H1 (cell line): Measurements from ENCODE around the gene DEAF1. TPM values are rescaled to one million over a fixed set of nuclear protein-coding genes. Genes with fewer than 3 reads are reported as not detected.

Experiments used
- CTCF ChIA-PET: fragments of 300-600 bp; sonication (Branson Sonifier 250); formaldehyde crosslinking; loops from one replicate; lab custom pipeline; 2021; ENCODE audit not compliant: partially characterized antibody; lab: Charles Lee
- POLR2A ChIA-PET: fragments of 300-600 bp; sonication (Branson Sonifier 250); formaldehyde crosslinking; loops from one replicate; lab custom pipeline; 2021; ENCODE audit warnings: inconsistent platforms; ENCODE audit not compliant: partially characterized antibody; lab: Charles Lee
- DNase-seq, 2 experiments: peaks; one replicate each; pipeline versions ENCODE4 v3.0.0 to v3.0.0-alpha.2; 2010 to 2022; ENCODE audit warnings: low spot score in 2 of 2, low read depth in 1 of 2, mixed read lengths in 1 of 2
- FAIRE-seq: peaks from 2 replicates; lab custom pipeline; 2011; peaks lifted over from hg19 to GRCh38; lab: Jason Lieb, UNC
- H2AFZ ChIP-seq: 2 replicates; pipeline ENCODE4 v1.8.1; 2012; ENCODE audit warnings: low read length, inconsistent platforms
- H2AK5ac ChIP-seq: 2 replicates; pipeline ENCODE4 v1.6.1; 2013; ENCODE audit warnings: low read depth, low read length
- H2BK120ac ChIP-seq: replicated peaks from 2 replicates; pipeline ENCODE3; 2013; ENCODE audit warnings: low read depth, low read length, inconsistent platforms
- H2BK12ac ChIP-seq: 2 replicates; pipeline ENCODE4 v1.6.1; 2013; ENCODE audit warnings: low read depth, low read length
- H2BK15ac ChIP-seq: 2 replicates; pipeline ENCODE4 v1.6.1; 2013; ENCODE audit warnings: low read length
- H2BK20ac ChIP-seq: 2 replicates; pipeline ENCODE4 v1.6.1; 2013; ENCODE audit warnings: low read length
- H2BK5ac ChIP-seq: 2 replicates; pipeline ENCODE4 v1.6.1; 2013; ENCODE audit warnings: low read depth, low read length
- H3K14ac ChIP-seq: 2 replicates; pipeline ENCODE4 v1.6.1; 2013; ENCODE audit warnings: inconsistent platforms; ENCODE audit not compliant: insufficient read length
- H3K18ac ChIP-seq: 2 replicates; pipeline ENCODE4 v1.6.1; 2013; ENCODE audit warnings: low read length; ENCODE audit errors: extremely low read depth
- H3K23ac ChIP-seq: 2 replicates; pipeline ENCODE4 v1.6.1; 2013; ENCODE audit warnings: inconsistent platforms; ENCODE audit not compliant: insufficient read length
- H3K23me2 ChIP-seq: 2 replicates; pipeline ENCODE4 v1.6.1; 2013; ENCODE audit warnings: low read depth, low read length
- H3K27ac ChIP-seq: 2 replicates; pipeline ENCODE4 v1.6.1; 2011; ENCODE audit warnings: low read depth, low read length, inconsistent platforms
- H3K27me3 ChIP-seq, 4 experiments: replicated peaks in 1 of 4; 1 replicate in 1 of 4; 2 replicates in 3 of 4; pipeline versions ENCODE4 v1.6.1 to v1.8.1; 2011 to 2013; ENCODE audit warnings: low read length in 3 of 4, mild to moderate bottlenecking in 3 of 4, inconsistent platforms in 2 of 4, mixed read lengths in 2 of 4, moderate library complexity in 1 of 4; ENCODE audit not compliant: control insufficient read depth in 3 of 4, insufficient read depth in 3 of 4; ENCODE audit errors: extremely low read depth in 1 of 4
- H3K36me3 ChIP-seq, 4 experiments: 2 replicates each; pipeline versions ENCODE4 v1.6.1 to v1.8.1; 2011 to 2013; ENCODE audit warnings: mild to moderate bottlenecking in 4 of 4, low read length in 3 of 4, moderate library complexity in 2 of 4, control low read depth in 1 of 4, inconsistent platforms in 1 of 4; ENCODE audit not compliant: insufficient read depth in 4 of 4, control insufficient read depth in 2 of 4
- H3K4ac ChIP-seq: replicated peaks from 2 replicates; pipeline ENCODE3; 2013; ENCODE audit warnings: low read length, low read depth, mixed read lengths, inconsistent platforms; ENCODE audit not compliant: insufficient read length
- H3K4me1 ChIP-seq, 4 experiments: replicated peaks in 1 of 4; 1 replicate in 1 of 4; 2 replicates in 3 of 4; pipeline versions ENCODE4 v1.6.1 to v1.8.1; 2011 to 2013; ENCODE audit warnings: low read length in 3 of 4, inconsistent platforms in 2 of 4, mixed read lengths in 1 of 4; ENCODE audit not compliant: insufficient read depth in 4 of 4, control insufficient read depth in 3 of 4
- H3K4me2 ChIP-seq, 2 experiments: 2 replicates each; pipeline versions ENCODE4 v1.6.1 to v1.8.1; 2011 to 2013; ENCODE audit warnings: low read depth in 2 of 2, low read length in 2 of 2, control low read depth in 1 of 2, inconsistent platforms in 1 of 2, mild to moderate bottlenecking in 1 of 2; ENCODE audit not compliant: insufficient read depth in 1 of 2
- H3K4me3 ChIP-seq, 4 experiments: fragments of 200-600, 300-600 bp in 1 of 4; sonication (generic), shearing (Covaris generic), sonication (Bioruptor Twin) in 1 of 4; 2 replicates each; pipeline versions ENCODE4 v1.5.1 to v1.8.1; 2011 to 2016; ENCODE audit warnings: low read length in 4 of 4, low read depth in 3 of 4, control low read depth in 2 of 4, inconsistent platforms in 2 of 4, mild to moderate bottlenecking in 2 of 4, mixed read lengths in 1 of 4, moderate library complexity in 1 of 4; ENCODE audit not compliant: insufficient read depth in 2 of 4; ENCODE audit errors: extremely low read depth in 1 of 4
- H3K56ac ChIP-seq: replicated peaks from 2 replicates; pipeline ENCODE3; 2013; ENCODE audit warnings: low read depth, mild to moderate bottlenecking, mixed read lengths, low read length, inconsistent platforms; ENCODE audit not compliant: insufficient read length
- H3K79me1 ChIP-seq: 2 replicates; pipeline ENCODE4 v1.6.1; 2013; ENCODE audit warnings: low read depth, low read length, control low read depth
- H3K79me2 ChIP-seq, 2 experiments: 2 replicates each; pipeline versions ENCODE4 v1.6.1 to v1.8.1; 2012 to 2013; ENCODE audit warnings: low read length in 2 of 2, mild to moderate bottlenecking in 2 of 2, inconsistent platforms in 1 of 2; ENCODE audit not compliant: insufficient read depth in 2 of 2, control insufficient read depth in 1 of 2
- H3K9ac ChIP-seq, 4 experiments: replicated peaks in 1 of 4; 1 replicate in 1 of 4; 2 replicates in 3 of 4; pipeline versions ENCODE4 v1.6.1 to v1.8.1; 2011 to 2013; ENCODE audit warnings: low read depth in 3 of 4, low read length in 3 of 4, control low read depth in 2 of 4, mild to moderate bottlenecking in 2 of 4, moderate library complexity in 2 of 4, inconsistent platforms in 1 of 4; ENCODE audit errors: extremely low read depth in 1 of 4
- H3K9me3 ChIP-seq, 2 experiments: 2 replicates each; pipeline versions ENCODE4 v1.6.1 to v1.8.1; 2012 to 2013; ENCODE audit warnings: mild to moderate bottlenecking in 2 of 2, moderate library complexity in 2 of 2, control low read depth in 1 of 2, inconsistent platforms in 1 of 2, low read depth in 1 of 2, low read length in 1 of 2, mixed read lengths in 1 of 2; ENCODE audit not compliant: insufficient read depth in 2 of 2
- H4K20me1 ChIP-seq, 2 experiments: replicated peaks in 1 of 2; 2 replicates each; pipeline versions ENCODE3 to v1.8.1; 2011 to 2013; ENCODE audit warnings: inconsistent platforms in 2 of 2, low read length in 2 of 2, mild to moderate bottlenecking in 1 of 2; ENCODE audit not compliant: insufficient read depth in 2 of 2, control insufficient read depth in 1 of 2
- H4K5ac ChIP-seq: 2 replicates; pipeline ENCODE4 v1.6.1; 2013; ENCODE audit warnings: low read length, low read depth, mixed read lengths, inconsistent platforms; ENCODE audit not compliant: insufficient read length
- H4K8ac ChIP-seq: 2 replicates; pipeline ENCODE4 v1.8.0; 2013; ENCODE audit warnings: mild to moderate bottlenecking, moderate library complexity, low read length, inconsistent platforms; ENCODE audit not compliant: insufficient read depth; ENCODE audit errors: extremely low read depth
- H4K91ac ChIP-seq: replicated peaks from 2 replicates; pipeline ENCODE3; 2013; ENCODE audit warnings: low read length, mixed read lengths, inconsistent platforms; ENCODE audit not compliant: insufficient read length
- ATF3 ChIP-seq: IDR thresholded peaks from 2 replicates; pipeline ENCODE4 v1.6.1; 2011; ENCODE audit warnings: low read depth, mild to moderate bottlenecking, low read length; ENCODE audit not compliant: insufficient read depth
- BACH1 ChIP-seq: IDR thresholded peaks from 2 replicates; pipeline ENCODE4 v1.6.1; 2012; ENCODE audit warnings: low read length, improper control_type of control experiment
- BRCA1 ChIP-seq: IDR thresholded peaks from 2 replicates; pipeline ENCODE4 v1.6.1; 2012; ENCODE audit warnings: low read depth, low read length, improper control_type of control experiment
- SIRT6 ChIP-seq: IDR thresholded peaks from one replicate; pipeline ENCODE4 v1.7.1; 2012; ENCODE audit warnings: low read length, inconsistent platforms
- WGBS, 2 experiments: shearing (Covaris generic) in 1 of 2; methylation state at CpG; one replicate each; pipeline versions ENCODE4 v1.1.6 to v1.1.7; 2013 to 2015; ENCODE audit warnings: low lambda C conversion rate in 2 of 2, mixed read lengths in 2 of 2, inconsistent platforms in 1 of 2, low coverage in 1 of 2, missing lambda C conversion rate in 1 of 2; ENCODE audit not compliant: insufficient replicate concordance in 2 of 2, insufficient coverage in 1 of 2, insufficient read length in 1 of 2; ENCODE audit errors: extremely low coverage in 1 of 2, missing lambda C conversion rate in 1 of 2; 5-methylcytosine and 5-hydroxymethylcytosine counted together
- polyA plus RNA-seq, 7 experiments: library from polyadenylated mRNA; depleted of rRNA in 3 of 7; stranded (reverse) in 5 of 7; unstranded in 2 of 7; fragments of >200 nt in 5 of 7; fragments of 200-250 nt in 2 of 7; gene quantifications; 1 replicate in 5 of 7; 2 replicates in 1 of 7; 4 replicates in 1 of 7; pipeline versions ENCODE4 v1.2.1 to v1.2.3, GENCODE V29; 2011 to 2013; ENCODE audit warnings: missing spikeins in 2 of 7, mixed read lengths in 2 of 7
- total RNA-seq: library from RNA; stranded (reverse); fragmentation: NEBNext Ultra II Directional; extraction: Animal tissue kit (Norgen Biotek cat#: 25700); gene quantifications from 2 replicates; pipeline ENCODE4 v1.2.1, GENCODE V29; 2021

Gene DEAF1
- total and polyA plus RNA-seq, 2 of the 8 experiments (the other 6 are each of a cell fraction or from before 2014, with no cell fraction given): 47.3 to 58.4 TPM

- H3K18ac ChIP-seq: no peak within 1 kb of the TSS; the same call in 1 of the 2 replicates
- H3K27me3 ChIP-seq: peaks cover 3 to 14% (median 10%) of the 10 kb centered on the region in 4 experiments; a peak in 6 of 7 replicates
- ChIA-PET CTCF (interaction anchor here (0.8 to 1.5 kb wide), 3 partner anchors 29 to 36 kb away, joined by 3 read pairs; no protein-coding TSS in a partner anchor), POLR2A (interaction anchor here (0.8 to 2.5 kb wide), 8 partner anchors 9 to 233 kb away, joined by 3 to 8 read pairs (median 6); partner anchors contain the start of genes DRD4, IRF7 and LRRC56)
- H3K23ac ChIP-seq: no peak within 1 kb of the TSS
- DNase-seq (no peak), FAIRE-seq (no peak)
- no peaks in the 10 kb centered on the region for H3K36me3 ChIP-seq
- TF ChIP-seq SIRT6: no peak
- no peak for TF ChIP-seq BRCA1
- TF ChIP-seq BACH1: no peak
- TF ChIP-seq ATF3: no peak
- no peak within 1 kb of the TSS for H3K56ac ChIP-seq
- no peak within 1 kb of the TSS for H2BK20ac ChIP-seq
- no peak within 1 kb of the TSS for H4K5ac ChIP-seq
- no peaks in the 10 kb centered on the region for H3K79me1 ChIP-seq
- no peak within 1 kb of the TSS for H3K27ac ChIP-seq
- H3K14ac ChIP-seq: no peak within 1 kb of the TSS
- H2BK120ac ChIP-seq: no peak within 1 kb of the TSS
- peak within 1 kb of the TSS in 3 of 4 experiments; percentile 5 to 57 (median 17); a peak in 4 of 8 replicates for H3K4me3 ChIP-seq
- H4K8ac ChIP-seq: no peak within 1 kb of the TSS; the same call in 1 of the 2 replicates
- H2AFZ ChIP-seq: no peak within 1 kb of the TSS
- H3K4me2 ChIP-seq: peak within 1 kb of the TSS; percentile 39 to 71; a peak in 3 of 4 replicates
- no peaks in the 10 kb centered on the region for H3K9me3 ChIP-seq
- H3K4ac ChIP-seq: no peak within 1 kb of the TSS
- H4K20me1 ChIP-seq: peaks cover 0 to 7% of the 10 kb centered on the region in 2 experiments
- H2BK12ac ChIP-seq: no peak within 1 kb of the TSS
- peaks cover 0 to 6% (median under 1%) of the 10 kb centered on the region in 4 experiments; a peak in 2 of 7 replicates for H3K4me1 ChIP-seq
- H2AK5ac ChIP-seq: no peak within 1 kb of the TSS
- H3K23me2 ChIP-seq: no peaks in the 10 kb centered on the region; the same call in 1 of the 2 replicates
- H4K91ac ChIP-seq: no peak within 1 kb of the TSS
- no peak within 1 kb of the TSS for H3K9ac ChIP-seq
- no peak within 1 kb of the TSS for H2BK5ac ChIP-seq
- no peak within 1 kb of the TSS for H2BK15ac ChIP-seq
- WGBS, 2 experiments: 18% methylated on average over 13 of the region's 72 CpGs; no CpG with 5 or more reads in 1 of the 2 experiments
- H3K79me2 ChIP-seq: no peaks in the 10 kb centered on the region
Observed at GRCh38 chr11:626475-627307, 68.3 kb downstream of the DEAF1 start, which contains the start of gene SCT. Gene SCT, minus strand, starts transcription at chr11:627181. Its CDS starts 38 bp downstream, at chr11:627143.
